ENCODE results near the gene FERMT2.

FERMT2 gene

GRCh38 chr14:52950898-52951680 lies at the start of gene FERMT2:
FERMT2 (minus strand) TSS chr14:52951050; CDS start chr14:52950568, 482 bp downstream.
- CTCF ChIA-PET = interaction anchor here (0.8 to 2.8 kb wide), 3 partner anchors 9 to 122 kb away, joined by 3 to 22 read pairs (median 6); no protein-coding TSS in a partner anchor
- no peak for TF ChIP-seq CTCF (IDR thresholded peaks at IDR 0.05; ENCODE audit: control extremely low read depth, extremely low read depth, low read depth, missing control alignments)
- peak; percentile 72 for DNase-seq (ENCODE audit: extremely low spot score)
- POLR2A ChIA-PET = no interaction called here

- TF ChIP-seq CTCF (IDR thresholded peaks at IDR 0.05; ENCODE audit: control extremely low read depth, extremely low read depth, low read depth, missing control alignments) = no peak
- POLR2A ChIA-PET = no interaction called here
Observed at GRCh38 chr14:52998376-52999015, 47.6 kb upstream of the FERMT2 start.

GRCh38 chr14:52996493-52996892 lies 45.6 kb upstream of the FERMT2 start:
- ChIA-PET CTCF (interaction anchor here (1.0 to 1.3 kb wide), 3 partner anchors 15 to 59 kb away, joined by 3 to 7 read pairs (median 3); no protein-coding TSS in a partner anchor), POLR2A (no interaction called here)
- no peak for DNase-seq (ENCODE audit: extremely low spot score)
- no peak for TF ChIP-seq CTCF (IDR thresholded peaks at IDR 0.05; ENCODE audit: control extremely low read depth, extremely low read depth, low read depth, missing control alignments)

More at GRCh38 chr14:52998376-52999015, 47.6 kb upstream of the FERMT2 start:
- DNase-seq (ENCODE audit: extremely low spot score) = no peak
- CTCF ChIA-PET = interaction anchor here (0.9 kb wide), 1 partner anchor 16 kb away, joined by 4 read pairs; no protein-coding TSS in a partner anchor

- POLR2A ChIA-PET = no interaction called here
- no peak for TF ChIP-seq CTCF (IDR thresholded peaks at IDR 0.05; ENCODE audit: control extremely low read depth, extremely low read depth, low read depth, missing control alignments)
- no peak for DNase-seq (ENCODE audit: extremely low spot score)
- CTCF ChIA-PET = interaction anchor here (1.0 to 1.3 kb wide), 3 partner anchors 14 to 60 kb away, joined by 3 to 7 read pairs (median 3); no protein-coding TSS in a partner anchor
Observed at GRCh38 chr14:52995998-52996397, 45.1 kb upstream of the FERMT2 start.

GRCh38 chr14:52992236-52992870 lies 41.5 kb upstream of the FERMT2 start:
- DNase-seq (ENCODE audit: extremely low spot score) = no peak
- ChIA-PET CTCF (no interaction called here), POLR2A (no interaction called here)
- TF ChIP-seq CTCF (IDR thresholded peaks at IDR 0.05; ENCODE audit: control extremely low read depth, extremely low read depth, low read depth, missing control alignments) = no peak

- no peak for DNase-seq (ENCODE audit: extremely low spot score)
- TF ChIP-seq CTCF (IDR thresholded peaks at IDR 0.05; ENCODE audit: control extremely low read depth, extremely low read depth, low read depth, missing control alignments) = no peak
- ChIA-PET POLR2A (no interaction called here), CTCF (interaction anchor here (1.2 kb wide), 1 partner anchor 27 kb away, joined by 3 read pairs; no protein-coding TSS in a partner anchor)
Observed at GRCh38 chr14:52988139-52988538, 37.3 kb upstream of the FERMT2 start.

All from GM10248 (cell line).